Measurements from ENCODE around the gene EPHB2.

- no peak for TF ChIP-seq POLR2A (IDR thresholded peaks at IDR 0.05; ENCODE audit: control extremely low read depth in 1 of 2, low read depth in 2 of 2, low read length in 2 of 2)
- TF ChIP-seq EZH2 (IDR thresholded peaks at IDR 0.05; ENCODE audit: low read depth, low read length, severe bottlenecking) = no peak
- TF ChIP-seq, protein P1, sequence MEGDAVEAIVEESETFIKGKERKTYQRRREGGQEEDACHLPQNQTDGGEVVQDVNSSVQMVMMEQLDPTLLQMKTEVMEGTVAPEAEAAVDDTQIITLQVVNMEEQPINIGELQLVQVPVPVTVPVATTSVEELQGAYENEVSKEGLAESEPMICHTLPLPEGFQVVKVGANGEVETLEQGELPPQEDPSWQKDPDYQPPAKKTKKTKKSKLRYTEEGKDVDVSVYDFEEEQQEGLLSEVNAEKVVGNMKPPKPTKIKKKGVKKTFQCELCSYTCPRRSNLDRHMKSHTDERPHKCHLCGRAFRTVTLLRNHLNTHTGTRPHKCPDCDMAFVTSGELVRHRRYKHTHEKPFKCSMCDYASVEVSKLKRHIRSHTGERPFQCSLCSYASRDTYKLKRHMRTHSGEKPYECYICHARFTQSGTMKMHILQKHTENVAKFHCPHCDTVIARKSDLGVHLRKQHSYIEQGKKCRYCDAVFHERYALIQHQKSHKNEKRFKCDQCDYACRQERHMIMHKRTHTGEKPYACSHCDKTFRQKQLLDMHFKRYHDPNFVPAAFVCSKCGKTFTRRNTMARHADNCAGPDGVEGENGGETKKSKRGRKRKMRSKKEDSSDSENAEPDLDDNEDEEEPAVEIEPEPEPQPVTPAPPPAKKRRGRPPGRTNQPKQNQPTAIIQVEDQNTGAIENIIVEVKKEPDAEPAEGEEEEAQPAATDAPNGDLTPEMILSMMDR (IDR thresholded peaks at IDR 0.05; ENCODE audit: control extremely low read depth in 1 of 3, insufficient read depth in 1 of 3, low read depth in 1 of 3, low read length in 3 of 3) = no peak
- no peak for TF ChIP-seq BRCA1 (IDR thresholded peaks at IDR 0.05; ENCODE audit: low read depth, low read length)
- TF ChIP-seq CREB1 (IDR thresholded peaks at IDR 0.05) = no peak
Observed at GRCh38 chr1:22920734-22921451, 210.3 kb downstream of the EPHB2 start.
